GM18868 (cell line): ENCODE results near the gene ITGAL.
"Not testable (repeated sequence)": the region's sequence is repeated elsewhere in the genome, so short reads cannot be mapped to it uniquely, and the experiment has no call there.

Experiments used
- ATAC-seq: cut with Tn5 transposase; IDR thresholded peaks from one replicate; pipeline ENCODE4 v1.9.1; 2021; ENCODE audit warnings: mild to moderate bottlenecking, moderate library complexity; ENCODE audit not compliant: unreplicated experiment

Gene ITGAL

DNA sequence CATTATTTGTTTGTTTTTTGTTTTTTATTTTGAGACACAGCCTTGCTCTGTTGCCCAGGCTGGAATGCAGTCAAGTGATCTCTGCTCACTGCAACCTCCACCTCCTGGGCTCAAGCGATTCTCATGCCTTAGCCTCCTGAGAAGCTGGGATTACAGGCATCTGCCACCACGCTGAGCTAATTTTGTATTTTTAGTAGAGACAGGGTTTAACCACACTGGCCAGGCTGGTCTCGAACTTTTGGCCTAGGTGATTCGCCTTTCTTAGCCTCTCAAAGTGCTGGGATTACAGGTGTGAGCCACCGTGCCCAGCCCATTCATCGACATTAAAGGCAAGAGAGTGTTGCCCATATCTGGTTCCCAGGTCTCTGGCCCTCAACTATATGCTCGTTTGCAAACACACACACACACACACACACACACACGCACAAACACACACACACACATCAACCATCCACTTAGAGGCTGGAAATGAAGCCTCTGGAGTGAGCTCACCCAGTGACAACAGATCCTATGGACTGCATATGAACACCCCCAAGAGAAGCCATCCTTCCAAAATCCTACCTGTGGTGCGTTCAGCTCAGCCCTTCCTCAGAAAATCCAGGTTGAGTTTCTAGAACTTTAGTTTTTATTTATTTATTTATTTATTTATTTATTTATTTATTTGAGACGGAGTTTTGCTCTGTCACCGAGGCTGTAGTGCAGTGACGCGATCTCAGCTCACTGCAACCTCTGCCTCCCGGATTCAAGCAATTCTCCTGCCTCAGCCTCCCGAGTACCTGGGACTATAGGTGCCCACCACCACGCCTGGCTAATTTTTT lies 14.6 kb upstream of the ITGAL start:
- no peak for ATAC-seq

DNA sequence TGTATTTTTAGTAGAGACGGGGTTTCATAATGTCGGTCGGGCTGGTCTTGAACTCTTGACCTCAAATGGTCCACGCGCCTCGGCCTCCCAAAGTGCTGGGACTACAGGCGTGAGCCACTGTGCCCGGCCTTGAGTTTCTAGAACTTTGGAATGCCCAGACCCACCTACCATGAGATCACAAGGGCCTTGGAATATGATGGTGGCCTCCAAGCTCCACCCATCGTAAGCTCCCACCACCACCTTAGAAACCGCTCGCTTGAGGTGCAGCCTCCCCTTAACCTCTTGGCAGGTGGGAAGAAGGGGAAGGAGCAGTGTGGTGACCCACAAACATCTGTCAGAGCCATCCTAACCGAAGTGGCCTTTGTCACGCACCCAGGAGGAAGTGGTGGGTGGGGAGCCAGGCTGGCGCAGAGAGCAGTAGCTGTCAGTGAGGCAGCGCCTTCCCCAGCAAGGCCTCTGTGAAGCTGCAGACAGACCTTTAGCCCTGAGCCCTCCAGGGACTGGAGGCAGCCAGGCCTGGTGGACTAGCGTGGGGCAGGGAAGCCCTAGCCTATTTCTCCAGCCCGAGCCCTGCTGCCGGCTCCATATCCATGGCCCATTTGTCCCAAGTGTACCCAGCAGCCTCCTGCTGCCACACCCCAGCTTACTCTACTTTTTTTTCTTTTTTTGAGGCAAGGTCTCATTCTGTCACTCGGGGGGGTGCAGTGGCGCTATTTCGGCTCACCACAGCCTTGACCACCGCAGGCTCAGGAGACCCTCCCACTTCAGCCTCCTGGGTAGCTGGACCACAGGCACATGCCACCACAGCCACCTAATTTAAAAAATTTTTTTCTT lies 13.8 kb upstream of the ITGAL start:
- ATAC-seq: peak; percentile 85

- ATAC-seq: no peak
Observed at GRCh38 chr16:30459456-30459855, 13.1 kb upstream of the ITGAL start.

GRCh38 chr16:30461426-30461825 lies 11.1 kb upstream of the ITGAL start:
- not testable (repeated sequence) for ATAC-seq

- no peak for ATAC-seq
Observed at GRCh38 chr16:30464078-30464477, 8.5 kb upstream of the ITGAL start.

GRCh38 chr16:30470170-30470512 lies 2.4 kb upstream of the ITGAL start:
- no peak for ATAC-seq

DNA sequence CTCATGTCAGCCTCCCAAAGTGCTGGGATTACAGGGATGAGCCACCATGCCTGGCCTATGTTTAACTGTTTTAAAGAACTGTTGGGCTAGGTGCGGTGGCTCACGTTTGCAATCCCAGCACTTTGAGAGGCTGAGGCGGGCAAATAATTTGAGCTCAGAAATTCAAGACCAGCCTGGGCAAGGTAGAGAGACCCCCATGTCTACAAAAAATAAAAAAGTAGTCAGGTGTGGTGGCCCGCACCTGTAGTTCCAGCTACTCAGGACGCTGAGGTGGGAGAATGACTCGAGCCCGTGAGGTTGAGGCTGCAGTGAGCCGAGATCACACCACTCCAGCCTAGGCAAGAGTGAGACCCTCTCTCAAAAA lies 1.9 kb upstream of the ITGAL start:
- no peak for ATAC-seq

GRCh38 chr16:30473231-30474073 lies 910 bp downstream of the ITGAL start:
- ATAC-seq: no peak

DNA sequence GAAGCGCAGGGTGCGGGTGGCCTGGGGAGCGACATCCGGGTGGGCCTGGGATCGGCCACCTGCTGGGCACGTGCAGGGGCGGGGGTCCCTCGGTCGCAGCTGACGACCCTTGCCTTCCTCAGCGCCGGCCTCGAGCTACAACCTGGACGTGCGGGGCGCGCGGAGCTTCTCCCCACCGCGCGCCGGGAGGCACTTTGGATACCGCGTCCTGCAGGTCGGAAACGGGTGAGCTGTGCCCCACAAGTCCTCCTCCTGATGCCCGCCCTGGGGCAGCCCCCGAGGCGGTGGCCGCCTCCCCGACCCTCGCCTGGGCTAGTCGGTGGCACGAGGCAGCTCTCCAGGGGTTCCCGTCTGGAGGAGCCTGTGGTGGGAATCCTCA lies 1.5 kb downstream of the ITGAL start:
- ATAC-seq: no peak

DNA sequence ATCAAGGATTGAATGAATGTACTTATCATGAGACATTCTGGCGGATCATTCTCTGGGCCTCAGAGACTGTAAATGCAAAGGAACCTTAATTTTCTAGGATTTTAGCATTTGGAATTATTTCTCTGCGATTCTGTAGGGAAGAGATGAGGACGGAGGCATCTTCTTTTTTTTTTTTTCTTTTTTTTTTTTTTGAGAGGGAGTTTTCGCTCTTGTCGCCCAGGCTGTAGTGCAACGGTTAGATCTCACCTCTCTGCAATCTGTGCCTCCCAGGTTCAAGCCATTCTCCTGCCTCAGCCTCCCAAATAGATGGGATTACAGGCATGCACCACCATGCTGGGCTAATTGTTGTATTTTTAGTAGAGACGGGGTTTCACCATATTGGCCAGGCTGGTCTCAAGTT lies 2.1 kb downstream of the ITGAL start:
- ATAC-seq: no peak

DNA sequence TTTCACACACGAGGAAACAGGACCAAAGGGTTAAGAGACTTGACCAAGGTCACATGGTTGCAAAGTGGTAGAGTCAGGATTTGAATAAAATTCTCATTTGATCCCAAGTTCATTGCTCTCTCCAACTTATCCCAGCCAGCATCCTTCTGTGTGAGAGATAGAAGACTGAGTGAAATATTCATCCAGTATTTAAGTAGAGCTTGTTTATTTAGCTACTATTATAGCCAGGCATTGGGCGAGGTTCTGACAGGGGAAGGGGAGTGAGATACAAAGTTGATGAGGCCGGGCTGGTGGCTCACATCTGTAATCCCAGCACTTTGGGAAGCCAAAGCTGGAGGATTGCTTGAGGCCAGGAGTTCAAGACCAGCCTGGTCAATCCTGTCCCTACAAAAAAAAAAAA lies 4.4 kb downstream of the ITGAL start:
- ATAC-seq: no peak

DNA sequence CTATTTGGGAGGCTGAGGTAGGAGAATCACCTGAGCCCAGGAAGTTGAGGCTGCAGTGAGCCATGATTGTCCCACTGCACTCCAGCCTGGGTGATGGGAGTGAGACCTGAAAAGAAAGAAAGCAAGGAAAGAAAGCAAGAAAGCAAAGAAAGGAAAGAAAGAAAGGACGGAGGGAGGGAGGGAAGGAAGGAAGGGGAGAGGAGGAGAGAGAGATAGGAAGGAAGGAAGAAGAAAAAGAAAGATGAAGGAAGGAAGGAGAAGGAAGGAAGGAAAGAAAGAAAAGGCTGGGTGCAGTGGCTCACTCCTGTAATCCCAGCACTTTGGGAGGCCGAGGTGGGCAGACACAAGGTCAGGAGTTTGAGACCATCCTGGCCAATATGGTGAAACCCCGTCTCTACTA lies 5.2 kb downstream of the ITGAL start:
- not testable (repeated sequence) for ATAC-seq

GRCh38 chr16:30478766-30479478 lies 6.4 kb downstream of the ITGAL start:
- no peak for ATAC-seq

DNA sequence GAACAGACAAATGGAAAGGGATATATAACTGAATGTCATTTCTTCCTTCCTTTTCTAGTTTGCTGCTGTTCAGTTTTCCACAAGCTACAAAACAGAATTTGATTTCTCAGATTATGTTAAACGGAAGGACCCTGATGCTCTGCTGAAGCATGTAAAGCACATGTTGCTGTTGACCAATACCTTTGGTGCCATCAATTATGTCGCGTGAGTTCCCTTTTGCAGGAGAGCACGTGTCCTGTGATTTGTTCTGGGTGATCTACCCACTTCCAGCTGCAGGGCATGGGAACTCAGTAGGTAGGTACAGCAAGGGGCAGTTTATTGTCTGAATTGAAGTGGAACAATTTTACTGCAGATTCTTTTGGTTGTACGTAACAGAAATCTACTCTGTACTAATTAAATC lies 8.8 kb downstream of the ITGAL start:
- no peak for ATAC-seq

DNA sequence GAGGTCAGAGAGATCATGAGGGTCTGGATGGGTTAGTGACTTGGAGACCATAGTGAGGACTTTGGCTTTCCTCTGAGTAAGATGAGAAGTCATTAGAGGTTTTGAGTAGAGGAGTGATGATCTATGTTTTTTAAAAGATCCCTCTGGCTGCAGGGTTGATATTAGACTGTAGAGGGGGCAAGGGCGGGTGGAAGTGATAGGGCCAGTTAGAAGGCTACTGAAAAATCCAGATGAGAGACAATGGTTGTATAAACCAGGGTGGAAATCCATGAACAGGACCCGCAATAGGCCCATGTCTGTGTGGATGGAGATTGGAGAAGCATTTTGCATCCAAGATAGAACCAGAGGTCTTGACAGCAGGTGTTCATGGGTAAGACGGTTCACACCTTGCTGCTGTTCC lies 9.8 kb downstream of the ITGAL start:
- no peak for ATAC-seq

- ATAC-seq: no peak
Observed at GRCh38 chr16:30484887-30485286, 12.3 kb downstream of the ITGAL start.

- ATAC-seq: no peak
Observed at GRCh38 chr16:30485818-30486436, 13.4 kb downstream of the ITGAL start.

DNA sequence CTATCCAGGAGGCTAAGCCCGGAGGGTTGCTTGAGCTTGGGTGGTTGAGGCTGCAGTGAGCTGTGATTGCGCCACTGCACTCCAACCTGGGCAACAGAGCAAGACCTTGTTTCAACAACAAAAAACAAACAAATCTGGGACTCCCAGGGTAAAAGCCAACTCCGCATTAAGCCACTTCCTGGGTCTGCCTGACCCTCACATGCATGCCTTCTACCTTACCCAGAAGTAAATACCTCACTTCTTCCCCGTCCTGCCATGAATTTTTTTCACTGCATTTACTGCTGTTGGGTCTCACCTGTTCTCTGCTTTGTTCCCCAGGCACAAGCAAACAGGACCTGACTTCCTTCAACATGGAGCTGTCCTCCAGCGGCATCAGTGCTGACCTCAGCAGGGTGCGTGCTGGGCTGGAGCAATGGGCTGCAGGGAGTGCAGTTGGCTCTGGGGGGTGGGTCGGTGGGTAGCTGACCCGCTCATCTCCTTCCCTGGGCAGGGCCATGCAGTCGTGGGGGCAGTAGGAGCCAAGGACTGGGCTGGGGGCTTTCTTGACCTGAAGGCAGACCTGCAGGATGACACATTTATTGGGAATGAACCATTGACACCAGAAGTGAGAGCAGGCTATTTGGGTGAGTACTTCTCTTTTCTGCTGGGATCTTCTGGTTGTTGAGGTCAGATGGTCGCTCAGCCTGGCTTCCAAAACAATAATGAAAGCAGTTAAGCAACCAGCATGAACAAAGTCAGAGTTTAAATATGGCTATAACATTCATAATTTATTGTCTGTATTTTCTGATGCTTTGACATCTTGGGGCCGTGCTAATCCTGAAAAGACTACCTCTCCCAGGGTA lies 16.4 kb downstream of the ITGAL start:
- ATAC-seq: no peak

- ATAC-seq: no peak
Observed at GRCh38 chr16:30490210-30490609, 17.7 kb downstream of the ITGAL start.

- no peak for ATAC-seq
Observed at GRCh38 chr16:30491229-30491628, 18.7 kb downstream of the ITGAL start.
